ENCODE data around the gene METTL2A.
"Not testable (repeated sequence)": the region's sequence is repeated elsewhere in the genome, so short reads cannot be mapped to it uniquely, and the experiment has no call there.

Gene METTL2A

DNA sequence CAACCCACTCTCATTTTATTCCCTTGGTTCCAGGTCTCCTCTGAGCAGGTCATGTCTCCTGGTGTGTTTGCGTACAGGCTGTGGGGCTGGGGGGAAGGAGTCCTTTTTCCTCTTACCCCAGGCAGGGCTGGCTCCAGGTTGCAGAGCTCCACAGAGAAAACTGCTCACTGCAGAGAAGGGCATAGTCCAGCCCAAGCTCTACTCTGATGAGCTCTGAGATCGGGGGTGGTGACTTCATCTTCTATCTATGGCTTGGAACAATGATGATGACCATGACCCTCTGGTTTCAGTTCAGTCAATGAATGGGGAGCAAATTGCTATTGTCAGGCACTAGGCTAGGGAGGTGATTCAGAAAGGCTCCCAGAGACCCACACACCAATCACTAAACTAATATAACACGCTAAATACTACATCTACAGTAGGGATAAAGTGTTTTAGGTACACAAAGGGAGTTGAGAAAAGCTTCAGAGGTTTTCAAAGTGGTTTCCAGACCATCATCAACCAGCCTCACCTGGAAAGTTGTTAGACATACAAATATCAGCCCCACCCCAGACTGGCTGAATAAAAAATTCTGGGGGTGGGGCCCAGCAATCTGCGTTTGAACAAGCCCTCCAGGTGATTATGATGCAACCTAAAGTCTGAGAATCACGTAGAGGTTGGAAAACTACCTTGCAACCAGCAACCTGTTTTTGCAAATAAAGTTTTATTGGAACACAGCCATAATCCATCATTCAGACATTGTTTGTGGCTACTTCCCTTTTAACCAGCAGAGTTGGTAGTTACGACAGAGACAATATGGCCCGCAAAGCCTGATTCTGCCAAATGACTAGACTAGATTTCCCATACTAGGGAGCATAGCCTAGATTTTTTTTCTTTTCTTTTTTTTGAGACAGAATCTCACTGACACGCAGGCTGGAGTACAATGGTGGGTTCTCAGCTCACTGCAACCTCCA lies 49.6 kb downstream of the METTL2A start:
- DNase-seq: peak; percentile 31 to 52

DNA sequence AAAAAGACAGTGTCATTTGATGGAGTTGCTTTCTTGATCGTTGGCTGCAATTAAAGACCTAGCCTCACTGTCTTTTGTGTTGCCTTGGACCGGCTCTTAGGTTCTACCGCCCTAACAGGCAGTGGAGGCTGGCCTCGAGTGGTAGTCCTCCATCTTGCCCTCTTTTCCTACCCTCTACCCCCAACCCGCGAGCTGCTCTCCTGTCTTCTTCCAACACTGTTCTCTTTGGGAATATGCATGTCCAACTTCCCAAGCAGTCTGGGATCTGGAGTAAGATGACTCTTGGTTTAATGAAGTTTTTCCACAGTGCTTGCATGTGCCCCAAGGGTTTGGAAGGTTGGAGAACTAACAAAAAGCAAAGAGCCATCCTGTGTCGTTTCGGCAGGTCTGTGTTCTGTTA lies 53.4 kb downstream of the METTL2A start:
- not testable (repeated sequence) for DNase-seq

DNA sequence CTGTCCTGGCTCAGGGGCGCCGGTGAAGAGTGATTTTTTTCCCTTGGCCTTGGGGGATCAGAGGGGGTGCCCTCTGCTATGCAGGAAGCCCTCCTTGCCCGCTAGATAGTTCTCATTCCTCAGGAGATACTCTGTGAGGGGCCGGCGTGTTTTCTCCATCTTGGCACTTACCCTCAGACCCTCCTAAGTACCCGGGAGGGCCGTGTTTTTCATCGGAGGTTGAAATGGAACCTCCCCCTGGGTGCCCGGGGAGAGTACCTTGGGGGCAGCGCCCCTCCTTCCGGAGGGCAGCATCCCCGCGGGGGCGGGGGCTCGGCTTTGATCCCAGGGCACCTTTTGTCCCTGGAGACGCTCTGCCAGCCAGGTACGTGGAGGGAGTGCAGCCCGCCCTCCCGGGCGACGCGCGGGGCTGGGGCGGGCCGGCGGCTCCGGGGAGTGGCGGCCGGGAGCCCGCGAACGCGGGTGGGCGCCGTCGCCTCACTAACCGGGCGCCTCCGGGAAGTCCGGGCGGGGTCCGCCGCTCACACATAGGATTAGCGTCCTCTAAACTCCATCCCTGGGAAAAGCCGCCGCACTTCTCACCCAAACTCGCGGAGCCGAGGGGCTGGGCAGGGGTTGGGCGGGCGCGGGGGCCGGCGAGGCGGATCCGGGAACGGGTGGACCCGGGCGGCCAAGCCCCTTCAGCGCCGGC lies 54.2 kb downstream of the METTL2A start:
- peak; percentile 3 to 23 for DNase-seq

DNA sequence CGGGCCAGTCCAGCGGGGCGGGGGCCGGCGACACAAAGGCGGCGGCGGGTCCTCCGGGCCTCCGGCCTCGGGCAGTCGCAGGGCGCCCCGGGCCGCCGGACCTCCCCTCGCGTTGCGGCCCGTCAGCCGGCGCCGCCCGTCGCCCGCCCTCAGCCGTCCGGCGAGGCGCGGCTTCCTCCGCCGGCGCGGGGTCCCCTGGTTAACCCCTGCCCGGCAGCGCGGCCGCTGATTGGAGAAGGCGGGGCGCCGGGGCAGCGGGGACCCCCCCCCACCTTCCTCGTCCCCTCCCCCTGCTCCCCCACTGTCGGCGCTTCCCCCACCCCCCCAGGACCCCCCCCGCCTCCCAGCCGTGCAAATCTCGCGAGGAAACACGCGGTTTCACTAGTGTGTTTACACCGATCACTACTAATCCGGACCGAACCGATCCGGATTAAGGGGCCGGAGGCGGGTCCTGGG lies 54.8 kb downstream of the METTL2A start, which contains the start of gene TLK2:
TSS of gene TLK2 (plus strand) at position 402 of the 456 bp plus-strand sequence. CDS start 2,301 bp downstream, outside the sequence.
- peak; percentile 68 to 85 for DNase-seq

DNA sequence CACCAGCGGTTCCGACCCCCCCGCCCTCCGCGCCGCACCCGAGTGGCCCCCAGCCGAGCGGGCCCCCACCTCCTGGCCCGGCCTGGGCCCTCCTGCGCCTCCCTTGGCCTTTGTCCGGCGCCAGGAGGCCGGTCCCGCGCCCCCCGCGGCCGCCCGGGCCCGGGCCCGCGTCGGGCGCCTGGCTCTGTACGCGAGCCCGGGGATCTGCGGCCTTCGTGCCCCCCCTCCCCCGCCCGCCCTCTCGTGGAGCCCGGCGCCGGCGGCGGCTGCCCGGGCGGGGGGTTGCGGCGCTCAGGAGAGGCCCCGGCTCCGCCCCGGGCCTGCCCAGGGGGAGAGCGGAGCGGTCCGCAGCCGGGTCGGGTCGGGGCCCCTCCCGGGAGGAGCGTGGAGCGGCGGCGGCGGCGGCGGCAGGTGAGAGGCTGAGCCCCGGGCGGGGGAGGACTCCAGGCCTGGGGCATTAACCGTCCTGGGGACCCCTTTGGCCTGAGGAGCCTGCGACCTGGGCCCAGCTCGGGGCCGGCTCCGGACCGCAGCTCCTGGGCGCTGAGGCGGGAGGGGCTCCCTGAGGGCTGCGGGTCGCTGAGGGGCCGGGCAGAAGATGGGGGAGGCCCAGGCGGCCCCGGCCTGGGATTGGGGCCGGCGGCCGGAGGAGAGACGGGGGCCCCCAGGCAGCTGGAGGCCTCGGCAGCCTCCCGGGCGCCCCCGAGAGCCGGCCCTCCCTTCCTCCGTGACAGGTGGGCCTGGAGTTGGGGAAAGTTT lies 55.4 kb downstream of the METTL2A start:
- DNase-seq: peak in 1 of 2 donors; percentile 10

DNA sequence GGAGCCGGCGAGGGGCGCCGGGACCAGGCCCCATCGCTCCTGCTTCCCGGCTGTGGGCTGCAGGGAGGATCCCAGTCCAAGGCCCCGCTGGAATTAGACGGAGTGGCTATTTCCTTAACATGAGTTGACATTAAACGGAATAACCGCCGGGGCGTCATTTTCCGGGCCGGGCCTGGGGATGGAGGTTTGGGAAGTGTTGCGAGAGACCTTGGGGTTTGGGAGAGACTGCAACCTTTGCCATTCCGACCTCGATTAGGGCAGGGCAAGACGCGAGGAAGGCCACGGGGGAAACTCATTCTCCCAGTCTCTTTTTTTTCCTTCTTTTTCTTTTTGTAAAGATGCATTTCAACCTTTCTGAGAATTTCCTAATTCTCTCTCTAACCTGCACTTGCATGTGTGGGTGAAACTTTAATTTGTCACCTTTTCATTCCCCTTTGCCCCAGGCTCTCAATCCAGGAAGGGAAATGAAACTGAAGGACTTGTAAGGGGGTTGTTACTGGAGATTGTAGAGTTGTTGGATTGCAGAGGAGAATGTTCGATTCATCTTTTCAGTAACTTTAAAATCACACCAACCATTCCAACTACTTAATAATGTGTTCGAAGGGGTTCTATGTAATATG lies 56.1 kb downstream of the METTL2A start:
- DNase-seq: peak; percentile 26 to 46

DNA sequence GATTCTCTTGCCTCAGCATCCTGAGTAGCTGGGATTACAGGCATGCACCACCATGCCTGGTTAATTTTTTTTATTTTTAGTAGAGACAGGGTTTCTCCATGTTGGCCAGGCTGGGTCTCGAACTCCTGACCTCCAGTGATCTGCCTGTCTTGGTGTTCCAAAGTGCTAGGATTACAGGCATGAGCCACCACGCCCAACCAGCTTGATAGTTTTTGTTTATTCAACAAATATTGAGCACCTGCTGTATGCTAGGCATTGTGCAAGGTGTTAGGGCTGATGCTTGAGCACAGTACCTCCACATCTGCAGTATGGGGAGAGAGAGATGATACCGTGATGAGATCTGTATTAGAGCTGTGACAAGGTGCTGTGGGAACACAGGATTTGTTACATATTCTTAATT lies 58.9 kb downstream of the METTL2A start:
- DNase-seq: not testable (repeated sequence)

DNA sequence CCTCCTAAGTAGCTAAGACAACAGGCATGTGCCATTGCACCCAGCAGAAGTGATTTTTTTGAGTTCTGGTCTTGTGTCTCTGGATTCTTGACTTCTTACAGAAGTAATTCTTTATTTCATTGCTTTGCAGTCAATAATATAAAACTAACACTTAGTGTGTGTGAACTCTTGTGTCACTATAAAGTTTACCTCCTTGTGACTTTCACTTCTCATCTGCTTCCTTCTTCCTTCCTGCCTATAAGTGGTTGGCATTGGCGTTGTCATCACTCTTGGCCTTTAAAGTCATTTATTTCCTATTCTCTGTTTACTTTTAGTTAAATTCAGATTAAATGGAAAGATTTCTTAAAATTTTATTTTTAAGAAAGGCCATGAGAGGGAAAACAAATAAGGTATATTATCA lies 67.3 kb downstream of the METTL2A start:
- not testable (repeated sequence) for DNase-seq

DNA sequence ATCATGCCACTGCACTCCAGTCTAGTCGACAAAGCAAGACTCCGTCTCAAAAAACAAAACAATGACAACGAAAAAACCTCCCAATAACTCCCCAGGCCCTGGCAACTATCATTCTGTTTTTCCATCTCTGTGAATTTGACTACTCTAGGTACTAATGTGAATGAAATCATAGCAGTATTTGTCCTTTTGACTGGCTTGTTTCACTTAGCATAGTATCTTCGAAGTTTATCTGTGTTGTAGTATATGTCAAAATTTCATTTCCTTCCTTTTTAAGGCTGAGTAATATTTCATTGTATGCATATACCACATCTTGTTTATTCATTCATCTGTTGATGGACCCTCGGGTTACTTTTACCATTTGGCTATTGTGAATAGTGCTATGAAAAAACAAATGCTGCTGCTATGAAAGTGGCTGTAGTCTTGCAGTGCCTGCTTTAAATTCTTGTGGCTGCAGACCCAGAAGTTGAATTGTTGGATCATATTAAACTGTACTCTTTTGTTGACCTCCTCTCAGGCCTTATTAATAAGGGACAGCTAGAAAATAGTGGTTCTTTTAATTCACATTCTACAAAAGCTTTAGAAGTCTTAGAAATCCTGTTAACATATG lies 69.5 kb downstream of the METTL2A start:
- not testable (repeated sequence) for DNase-seq

DNA sequence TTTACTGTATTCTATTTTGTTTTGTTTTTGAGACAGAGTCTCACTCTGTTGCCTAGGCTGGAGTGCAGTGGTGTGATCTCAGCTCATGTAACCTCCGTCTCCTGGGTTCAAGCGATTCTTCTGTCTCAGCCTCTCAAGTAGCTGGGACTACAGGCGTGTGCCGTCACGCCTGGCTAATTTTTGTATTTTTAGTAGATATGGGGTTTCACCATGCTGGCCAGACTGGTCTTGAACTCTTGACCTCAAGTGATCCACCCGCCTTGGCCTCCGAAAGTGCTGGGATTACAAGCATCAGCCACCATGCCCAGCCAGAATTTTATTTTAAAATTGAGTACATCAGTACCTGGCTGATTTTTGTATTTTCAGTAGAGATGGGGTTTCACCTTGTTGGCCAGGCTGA lies 70.4 kb downstream of the METTL2A start:
- not testable (repeated sequence) for DNase-seq

DNA sequence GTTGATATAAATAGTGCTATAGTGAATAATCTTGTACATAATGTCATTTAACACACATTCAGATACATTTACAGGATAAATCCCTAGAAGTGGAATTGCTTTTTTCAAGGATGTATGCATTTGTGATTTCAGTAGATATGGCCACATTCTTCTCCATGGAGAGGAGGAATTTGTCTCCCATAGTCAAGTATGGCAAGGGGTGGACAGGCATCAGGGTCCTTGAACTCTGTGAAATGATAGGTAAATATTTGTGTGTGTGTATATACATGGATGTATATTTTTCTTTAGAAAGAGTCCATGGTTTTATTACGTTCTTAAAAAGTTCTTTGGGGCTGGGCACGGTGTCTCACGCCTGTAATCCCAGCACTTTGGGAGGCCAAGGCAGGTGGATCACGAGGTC lies 72.6 kb downstream of the METTL2A start:
- not testable (repeated sequence) for DNase-seq

DNA sequence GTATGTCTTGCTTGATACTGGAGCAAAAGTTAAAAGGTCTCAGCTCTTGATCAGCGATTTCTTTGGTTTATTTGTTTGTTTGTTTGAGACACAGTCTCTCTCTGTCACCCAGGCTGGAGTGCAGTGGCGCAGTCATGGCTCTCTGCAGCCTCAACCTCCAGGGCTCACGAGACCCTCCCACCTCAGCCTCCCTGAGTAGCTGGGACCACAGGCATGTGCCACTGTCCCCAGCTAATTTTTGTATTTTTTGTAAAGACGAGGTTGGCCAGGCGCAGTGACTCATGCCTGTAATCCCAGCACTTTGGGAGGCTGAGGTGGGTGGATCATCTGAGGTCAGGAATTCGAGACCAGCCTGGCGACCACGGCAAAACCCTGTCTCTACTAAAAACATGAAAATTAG lies 75.1 kb downstream of the METTL2A start:
- DNase-seq: not testable (repeated sequence)

All from inflammatory macrophage (primary cell).